Right atrium auricular region (tissue), 2 donors: ENCODE data around the gene POLR2B. TPM values are rescaled to one million over a fixed set of nuclear protein-coding genes. Genes with fewer than 3 reads are reported as not detected.

Experiments
- DNase-seq: peaks from one replicate; pipeline ENCODE4 v3.0.0-alpha.2; 2019; ENCODE audit warnings: low spot score
- H3K27ac ChIP-seq, 2 donors: fragments of 200-600 bp; sonication (generic); 1 replicate in 1 of 2; 2 replicates in 1 of 2; pipeline ENCODE4 v1.5.1; 2016 to 2019
- H3K27me3 ChIP-seq, 2 donors: fragments of 200-600 bp; sonication (generic); one replicate each; pipeline versions ENCODE4 v1.5.1 to v1.6.0; 2017 to 2019
- H3K36me3 ChIP-seq: fragments of 200-600 bp; sonication (generic); one replicate; pipeline ENCODE4 v1.5.1; 2016
- H3K4me1 ChIP-seq, 2 donors: fragments of 200-600 bp; sonication (generic); one replicate each; pipeline versions ENCODE4 v1.5.1 to v1.6.0; 2017 to 2019
- H3K4me3 ChIP-seq, 2 donors: fragments of 200-600 bp; sonication (generic); 1 replicate in 1 of 2; 2 replicates in 1 of 2; pipeline ENCODE4 v1.5.1; 2017 to 2019; ENCODE audit warnings: mild to moderate bottlenecking in 1 of 2, moderate library complexity in 1 of 2
- H3K9me3 ChIP-seq, 2 donors: fragments of 200-600 bp; sonication (generic); one replicate each; pipeline ENCODE4 v1.5.1; 2019
- CTCF ChIP-seq, 2 donors: fragments of 200-600 bp; sonication (generic); IDR thresholded peaks; one replicate each; pipeline ENCODE4 v1.5.1; 2019; ENCODE audit warnings: antibody characterized with exemption in 2 of 2
- total RNA-seq, 2 donors: library from RNA; depleted of rRNA; stranded (reverse); fragments of >200 nt; gene quantifications; one replicate each; pipeline ENCODE4 v1.1.0, GENCODE V29; 2016

POLR2B gene
- total RNA-seq, 2 donors from 2014 or later: 55.3 to 56.2 TPM

- Histone ChIP-seq H3K36me3 (no peaks in the 10 kb centered on the region), H3K27me3 (no peaks in the 10 kb centered on the region), H3K4me1 (peaks cover 0 to 39% of the 10 kb centered on the region in 2 donors), H3K4me3 (no peak overlapping the region), H3K9me3 (no peaks in the 10 kb centered on the region), H3K27ac (no peak overlapping the region)
- no peak for DNase-seq
- no peak for TF ChIP-seq CTCF (IDR thresholded peaks at IDR 0.05)
Observed at GRCh38 chr4:57039345-57039744, 60.6 kb downstream of the POLR2B start.

DNA sequence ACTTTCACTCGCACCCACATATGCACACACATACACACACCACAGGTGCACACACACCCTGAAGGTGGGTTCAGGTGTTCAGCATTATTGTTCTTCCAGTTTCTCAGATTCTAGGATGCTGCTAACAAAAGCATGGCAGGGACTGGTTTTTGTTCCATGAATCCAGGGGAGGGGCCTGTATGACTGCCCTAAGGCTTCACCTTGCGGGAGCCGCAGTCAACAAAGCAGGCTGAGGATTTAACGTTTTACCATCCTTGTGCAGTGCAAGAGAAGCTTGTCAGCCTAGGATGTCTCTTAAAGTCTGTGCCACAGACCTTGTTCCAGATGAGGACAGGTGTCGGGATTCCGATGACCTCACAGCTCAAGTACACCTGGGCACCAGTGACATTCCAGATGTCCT lies 61.8 kb downstream of the POLR2B start:
- Histone ChIP-seq H3K4me3 (no peak overlapping the region), H3K4me1 (peaks cover 0 to 51% of the 10 kb centered on the region in 2 donors), H3K36me3 (no peaks in the 10 kb centered on the region), H3K27me3 (no peaks in the 10 kb centered on the region), H3K9me3 (no peaks in the 10 kb centered on the region), H3K27ac (peak overlapping the region in 1 of 2 donors; percentile 31)
- TF ChIP-seq CTCF (IDR thresholded peaks at IDR 0.05): no peak
- DNase-seq: no peak

DNA sequence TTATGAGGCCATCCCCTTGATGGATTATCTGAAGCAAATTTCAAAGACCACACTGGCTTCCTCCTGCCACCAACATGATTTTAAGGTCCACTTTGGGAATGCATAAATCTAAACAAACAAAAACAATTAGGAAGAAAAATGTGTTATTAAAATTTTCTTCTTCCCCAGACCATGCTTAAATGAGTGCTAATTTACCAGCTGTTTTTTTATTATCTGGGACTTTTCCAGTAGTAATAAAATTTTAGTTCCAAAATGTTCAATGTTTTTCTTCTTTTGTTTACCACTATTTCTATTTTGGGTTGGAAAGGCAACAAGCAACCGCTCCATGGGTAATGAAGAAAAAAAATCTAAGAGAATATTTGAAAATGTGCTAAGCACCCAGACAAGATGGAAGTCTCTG lies 62.3 kb downstream of the POLR2B start:
- Histone ChIP-seq H3K27me3 (no peaks in the 10 kb centered on the region), H3K27ac (no peak overlapping the region), H3K36me3 (no peaks in the 10 kb centered on the region), H3K4me1 (peaks cover 0 to 55% of the 10 kb centered on the region in 2 donors), H3K9me3 (no peaks in the 10 kb centered on the region), H3K4me3 (no peak overlapping the region)
- no peak for TF ChIP-seq CTCF (IDR thresholded peaks at IDR 0.05)
- no peak for DNase-seq

DNA sequence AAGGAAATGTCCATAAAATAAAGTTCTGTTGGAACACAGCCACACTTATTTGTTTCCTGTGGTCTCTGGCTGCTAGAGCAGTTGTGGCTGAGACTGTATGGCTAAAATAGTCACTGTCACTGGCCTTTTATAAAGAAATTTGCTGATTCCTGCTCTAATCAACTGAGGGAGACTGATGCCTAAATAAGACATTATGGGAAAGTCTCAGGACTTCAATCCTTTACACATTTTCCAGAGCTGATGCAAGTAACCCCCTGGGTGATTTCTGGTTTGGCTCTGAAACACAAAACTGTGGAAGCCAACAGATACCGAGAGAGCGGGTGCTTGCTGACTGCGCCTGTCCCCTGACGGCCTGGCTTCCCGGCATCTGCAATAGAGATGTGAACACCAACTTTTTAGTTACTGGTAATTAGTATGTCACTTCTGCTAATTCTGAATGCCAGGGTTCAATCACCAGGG lies 64.0 kb downstream of the POLR2B start:
- no peaks in the 10 kb centered on the region for H3K27me3 ChIP-seq
- H3K27ac ChIP-seq: peak overlapping the region; percentile 70 to 76
- peaks cover 0 to 55% of the 10 kb centered on the region in 2 donors for H3K4me1 ChIP-seq
- H3K4me3 ChIP-seq: no peak overlapping the region
- DNase-seq: peak; percentile 78
- no peaks in the 10 kb centered on the region for H3K36me3 ChIP-seq
- no peaks in the 10 kb centered on the region for H3K9me3 ChIP-seq
- TF ChIP-seq CTCF (IDR thresholded peaks at IDR 0.05): no peak

DNA sequence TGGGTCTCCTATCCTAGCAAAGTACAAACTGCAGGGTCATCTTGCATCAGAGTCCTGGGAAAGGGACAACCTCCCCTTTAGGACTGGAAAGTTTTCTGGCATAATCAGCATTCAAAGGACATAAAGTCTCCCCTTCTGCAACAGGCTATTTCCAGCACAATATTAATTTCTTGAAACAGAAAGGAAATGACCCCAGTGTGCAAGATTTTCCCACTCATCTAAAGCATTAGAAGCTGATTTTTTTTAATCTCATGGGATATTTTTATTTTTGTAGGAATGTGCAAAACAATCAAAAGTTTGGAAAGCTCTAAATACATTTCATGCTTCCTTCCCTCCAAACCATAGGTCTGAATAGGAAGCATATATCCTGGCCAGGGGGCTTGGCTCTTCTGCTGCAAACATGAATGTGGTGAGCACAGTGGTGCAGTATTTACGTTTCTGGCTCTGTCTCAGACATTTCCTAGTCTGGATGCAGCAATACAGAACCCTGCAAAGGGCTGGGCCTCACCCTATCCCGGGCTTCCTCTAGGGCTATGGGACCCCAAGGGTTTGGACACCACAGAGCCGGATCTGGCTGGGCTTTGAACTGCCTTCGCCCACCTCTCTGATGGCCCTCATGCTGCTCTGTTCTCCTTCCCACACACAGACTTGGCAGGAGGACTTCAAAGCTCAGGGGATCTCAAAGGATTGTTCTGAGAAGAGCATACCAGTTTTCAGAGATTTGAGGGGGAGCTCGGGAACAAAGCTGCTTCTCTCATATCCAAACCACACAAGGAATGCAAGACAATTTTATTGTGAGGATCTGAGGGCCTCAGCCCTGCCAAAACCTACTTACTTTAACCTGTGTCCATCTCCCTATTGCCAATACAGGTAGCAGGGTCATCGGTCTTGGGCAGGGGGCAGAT lies 64.9 kb downstream of the POLR2B start:
- Histone ChIP-seq H3K9me3 (no peaks in the 10 kb centered on the region), H3K4me3 (no peak overlapping the region), H3K27me3 (no peaks in the 10 kb centered on the region), H3K36me3 (no peaks in the 10 kb centered on the region), H3K27ac (peak overlapping the region; percentile 70 to 76), H3K4me1 (peaks cover 0 to 61% of the 10 kb centered on the region in 2 donors)
- DNase-seq: no peak
- no peak for TF ChIP-seq CTCF (IDR thresholded peaks at IDR 0.05)
